Activated gamma-delta T cell (primary cell): ENCODE data around the gene PARP4.
"Not testable (repeated sequence)": the region's sequence is repeated elsewhere in the genome, so short reads cannot be mapped to it uniquely, and the experiment has no call there.

ENCODE experiments used
- DNase-seq: peaks from one replicate; lab custom pipeline; 2025; lab: John Stamatoyannopoulos, UW
- total RNA-seq, 2 donors: gene quantifications; one replicate each; lab custom pipeline; 2026; lab: John Stamatoyannopoulos, UW

Gene PARP4
- total RNA-seq, result 203 to 262 reads per million in 2 donors

DNA sequence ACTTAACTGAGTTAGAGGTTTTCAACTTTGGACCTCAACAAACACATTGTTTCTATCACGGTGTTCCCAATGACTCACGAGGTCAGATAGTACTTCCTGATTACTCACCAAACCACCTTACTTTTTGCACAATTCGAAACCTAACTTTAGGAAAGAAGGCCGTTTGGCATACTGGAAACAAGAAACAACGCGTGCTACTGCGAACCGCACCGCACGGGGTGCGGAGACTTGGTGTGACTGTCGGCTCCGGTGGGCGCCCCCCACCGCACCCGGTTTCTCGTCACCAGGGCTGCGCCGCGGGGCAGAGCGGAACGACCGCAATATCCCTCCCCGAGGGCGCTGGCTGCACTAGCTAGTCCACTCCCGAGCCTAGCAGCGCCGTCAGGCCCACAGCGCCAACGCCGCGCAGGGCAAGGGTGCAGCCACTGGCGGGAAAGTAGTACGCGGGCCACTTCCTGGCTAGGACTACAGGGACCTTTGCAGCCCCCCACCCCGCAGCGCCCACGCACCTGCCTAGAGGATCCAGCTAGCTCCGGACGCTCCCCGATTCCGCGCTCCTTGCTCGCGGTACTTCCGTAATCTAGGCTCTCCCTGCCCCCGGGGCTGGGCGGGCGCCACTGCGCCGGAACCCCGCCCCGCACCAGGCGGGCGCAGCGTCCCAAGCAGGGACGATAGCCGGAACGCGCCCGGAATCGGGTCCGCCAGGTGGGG, at the start of gene PARP4:
Gene PARP4, minus strand, starts transcription at position 582 of the 711 bp plus-strand sequence. CDS start 9,002 bp downstream, outside the sequence.
- DNase-seq, result peak; percentile 55

DNA sequence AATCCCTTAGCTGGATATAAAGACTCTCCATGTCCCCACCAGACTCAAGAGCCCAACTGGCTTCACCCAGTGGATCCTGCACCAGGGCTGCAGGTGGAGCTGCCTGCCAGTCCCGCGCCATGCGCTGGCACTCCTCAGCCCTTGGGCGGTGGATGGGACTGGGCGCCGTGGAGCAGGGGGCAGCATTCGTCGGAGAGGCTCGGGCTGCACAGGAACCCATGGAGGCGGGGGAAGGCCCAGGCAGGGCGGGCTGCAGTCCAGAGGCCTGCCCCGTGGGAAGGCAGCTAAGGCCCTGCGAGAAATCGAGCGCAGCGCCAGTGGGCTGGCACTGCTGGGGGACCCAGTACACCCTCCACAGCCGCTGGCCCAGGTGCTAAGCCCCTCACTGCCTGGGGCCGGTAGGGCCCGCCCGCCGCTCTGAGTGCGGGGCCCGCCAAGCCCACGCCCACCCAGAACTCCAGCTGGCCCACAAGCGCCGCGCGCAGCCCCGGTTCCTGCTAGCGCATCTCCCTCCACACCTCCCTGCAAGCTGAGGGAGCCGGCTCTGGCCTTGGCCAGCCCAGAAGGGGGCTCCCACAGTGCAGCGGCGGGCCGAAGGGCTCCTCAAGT, 48.1 kb upstream of the PARP4 start:
- not testable (repeated sequence) for DNase-seq

DNA sequence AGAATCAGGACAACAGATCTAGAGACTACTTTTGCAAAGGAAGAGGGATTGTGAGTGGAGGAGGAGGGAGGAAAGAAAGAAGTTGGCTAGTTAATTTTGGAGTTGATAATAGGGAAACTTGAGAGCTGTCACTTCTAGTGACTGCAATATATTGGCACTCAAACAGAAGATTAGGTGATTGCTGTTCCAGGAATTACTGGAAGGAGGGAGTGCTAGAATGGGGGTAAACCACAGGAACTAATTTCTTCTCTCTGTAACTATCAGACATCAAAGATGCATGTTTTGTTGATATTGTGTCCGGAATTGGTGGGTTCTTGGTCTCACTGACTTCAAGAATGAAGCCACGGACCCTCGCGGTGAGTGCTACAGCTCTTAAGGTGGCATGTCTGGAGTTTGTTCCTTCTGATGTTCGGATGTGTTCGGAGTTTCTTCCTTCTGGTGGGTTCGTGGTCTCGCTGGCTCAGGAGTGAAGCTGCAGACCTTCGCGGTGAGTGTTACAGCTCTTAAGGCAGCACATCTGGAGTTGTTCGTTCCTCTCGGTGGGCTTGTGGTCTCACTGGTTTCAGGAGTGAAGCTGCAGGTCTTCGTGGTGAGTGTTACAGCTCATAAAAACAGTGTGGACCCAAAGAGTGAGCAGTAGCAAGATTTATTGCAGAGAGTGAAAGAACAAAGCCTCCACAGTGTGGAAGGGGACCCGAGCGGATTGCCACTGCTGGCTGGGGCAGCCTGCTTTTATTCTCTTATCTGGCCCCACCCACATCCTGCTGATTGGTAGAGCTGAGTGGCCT, 47.0 kb upstream of the PARP4 start:
- not testable (repeated sequence) for DNase-seq

DNA sequence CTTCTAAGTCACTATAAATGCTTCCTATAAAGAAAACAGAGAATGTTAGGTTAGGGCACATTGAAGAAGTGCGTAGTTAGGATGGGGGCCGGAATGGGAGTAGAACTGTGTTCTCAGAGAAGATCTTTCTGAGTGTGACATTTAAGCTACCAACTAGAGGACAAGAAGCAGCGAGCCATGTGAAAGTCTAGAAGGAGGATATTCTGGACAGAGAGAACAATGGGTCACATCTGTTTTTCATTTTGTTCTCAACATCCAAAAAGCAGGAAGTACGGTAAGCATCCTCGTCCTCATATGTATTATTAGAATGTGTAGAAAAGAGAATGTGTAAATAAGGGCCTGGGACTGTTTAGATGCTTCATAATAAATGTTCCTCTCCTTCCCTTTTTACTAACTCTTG, 44.5 kb upstream of the PARP4 start:
- DNase-seq, result no peak

DNA sequence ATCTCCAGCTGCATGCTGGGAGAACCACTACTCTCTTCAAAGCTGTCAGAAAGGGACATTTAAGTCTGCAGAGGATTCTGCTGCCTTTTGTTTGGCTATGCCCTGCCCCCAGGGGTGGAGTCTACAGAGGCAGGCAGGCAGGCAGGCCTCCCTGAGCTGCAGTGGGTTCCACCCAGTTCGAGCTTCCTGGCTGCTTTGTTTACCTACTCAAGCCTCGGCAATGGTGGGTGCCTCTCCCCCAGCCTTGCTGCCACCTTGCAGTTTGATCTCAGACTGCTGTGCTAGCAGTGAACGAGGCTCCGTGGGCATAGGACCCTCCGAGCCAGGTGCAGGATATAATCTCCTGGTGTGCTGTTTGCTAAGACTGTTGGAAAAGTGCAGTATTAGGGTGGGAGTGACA, 41.3 kb upstream of the PARP4 start:
- DNase-seq, result not testable (repeated sequence)

DNA sequence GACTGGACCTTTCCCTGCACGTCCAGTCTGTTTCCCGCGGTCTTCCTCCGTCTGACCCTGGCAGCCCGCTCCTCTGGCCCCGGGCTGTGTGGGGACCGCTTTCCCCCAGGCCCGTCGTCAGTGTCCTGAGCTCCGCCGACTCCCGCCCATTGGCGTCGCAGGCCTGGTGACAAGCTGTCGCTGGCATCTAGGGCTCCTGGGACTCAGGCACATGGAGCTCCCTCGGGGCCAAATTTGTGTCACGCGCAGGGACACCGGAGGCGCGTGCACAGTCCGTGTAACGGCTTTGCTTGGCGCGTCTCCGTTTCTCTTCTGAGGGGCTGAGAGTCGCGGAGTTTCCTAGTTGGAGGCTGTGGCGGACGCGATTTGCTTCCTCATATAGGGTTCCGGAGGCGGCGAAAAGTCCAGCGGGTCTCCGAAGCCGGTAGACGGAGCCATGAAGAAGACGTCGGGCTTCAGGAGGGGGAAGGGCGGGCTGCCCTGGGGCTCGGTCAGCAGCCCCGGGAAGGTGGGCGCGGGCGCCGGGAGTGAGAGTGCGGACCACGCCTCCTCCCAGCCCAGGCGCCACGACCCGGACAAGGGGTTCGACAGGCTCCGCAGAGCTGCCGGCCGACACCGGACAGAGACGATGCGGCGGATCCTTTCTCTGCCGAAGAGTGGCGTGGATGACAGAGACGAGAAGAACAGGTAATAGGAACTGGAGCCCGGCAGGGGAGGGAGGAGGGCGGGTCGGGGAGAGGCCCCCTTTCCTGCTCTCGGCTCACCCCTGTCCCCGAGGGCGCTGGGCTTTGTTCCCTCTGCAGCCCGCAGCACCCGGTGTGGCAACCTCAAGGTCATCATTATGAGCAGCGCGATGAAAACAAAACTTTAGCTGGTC, 29.1 kb upstream of the PARP4 start:
- DNase-seq, result not testable (repeated sequence)

DNA sequence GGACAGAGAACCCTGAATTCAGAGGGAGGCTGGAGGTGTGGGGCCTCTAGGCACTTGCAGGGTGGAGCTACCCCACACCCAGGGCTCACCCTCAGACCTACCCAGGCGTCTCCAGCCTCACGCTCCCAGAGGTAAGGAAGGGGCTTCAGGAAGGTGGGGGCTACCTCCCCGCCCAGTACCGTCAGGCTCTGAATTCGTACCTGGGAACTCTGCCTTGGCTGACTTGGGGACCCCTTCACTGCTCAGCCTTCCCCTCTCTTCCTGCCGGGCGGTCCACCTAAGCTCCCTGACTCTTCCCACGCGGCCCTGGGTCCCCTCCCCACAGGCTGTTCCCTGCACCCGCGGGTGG, 28.5 kb upstream of the PARP4 start:
- DNase-seq, result no peak

DNA sequence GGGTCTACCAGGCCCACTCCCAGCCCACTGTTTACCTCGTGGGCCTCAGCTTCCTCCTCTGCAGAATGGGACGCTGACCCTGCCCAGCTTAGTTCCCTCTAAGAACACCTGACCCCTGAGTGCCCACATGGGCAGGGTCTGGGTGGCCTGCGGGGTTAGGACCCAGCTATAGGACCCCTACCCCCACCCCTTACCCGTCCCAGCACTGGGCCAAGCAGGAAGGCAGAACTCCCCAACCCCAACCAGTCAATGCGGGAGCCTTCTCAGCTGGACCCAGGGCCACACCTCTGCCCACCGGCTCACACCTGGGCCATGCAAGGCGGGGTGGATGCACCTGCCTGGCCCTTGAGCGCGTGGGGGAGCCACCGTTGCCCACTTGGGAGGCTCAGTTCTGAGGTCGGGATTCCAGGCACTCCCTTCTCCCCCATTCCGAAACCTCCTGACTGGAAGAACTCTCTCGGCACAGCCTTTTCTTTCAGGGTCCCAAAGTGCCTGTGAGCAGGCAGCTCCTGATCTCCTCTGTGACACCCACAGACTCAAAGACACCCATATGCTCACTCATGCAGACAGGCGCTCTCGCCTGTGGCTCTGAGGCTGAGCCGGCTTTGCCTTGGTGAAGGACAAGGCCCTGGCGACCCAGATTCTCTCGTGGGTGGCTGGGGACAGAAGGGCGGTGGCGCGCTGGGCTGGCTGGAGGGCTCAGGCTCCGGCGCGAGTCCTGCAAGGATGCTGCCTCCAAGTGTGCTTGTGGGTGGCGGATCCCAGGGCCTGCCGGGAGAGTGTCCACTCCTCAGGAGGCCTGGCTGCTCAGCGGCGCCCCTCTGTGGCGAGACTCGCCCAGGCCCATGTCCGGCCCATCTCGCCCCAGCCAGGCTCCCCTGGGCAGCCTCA, 27.9 kb upstream of the PARP4 start:
- DNase-seq, result no peak

DNA sequence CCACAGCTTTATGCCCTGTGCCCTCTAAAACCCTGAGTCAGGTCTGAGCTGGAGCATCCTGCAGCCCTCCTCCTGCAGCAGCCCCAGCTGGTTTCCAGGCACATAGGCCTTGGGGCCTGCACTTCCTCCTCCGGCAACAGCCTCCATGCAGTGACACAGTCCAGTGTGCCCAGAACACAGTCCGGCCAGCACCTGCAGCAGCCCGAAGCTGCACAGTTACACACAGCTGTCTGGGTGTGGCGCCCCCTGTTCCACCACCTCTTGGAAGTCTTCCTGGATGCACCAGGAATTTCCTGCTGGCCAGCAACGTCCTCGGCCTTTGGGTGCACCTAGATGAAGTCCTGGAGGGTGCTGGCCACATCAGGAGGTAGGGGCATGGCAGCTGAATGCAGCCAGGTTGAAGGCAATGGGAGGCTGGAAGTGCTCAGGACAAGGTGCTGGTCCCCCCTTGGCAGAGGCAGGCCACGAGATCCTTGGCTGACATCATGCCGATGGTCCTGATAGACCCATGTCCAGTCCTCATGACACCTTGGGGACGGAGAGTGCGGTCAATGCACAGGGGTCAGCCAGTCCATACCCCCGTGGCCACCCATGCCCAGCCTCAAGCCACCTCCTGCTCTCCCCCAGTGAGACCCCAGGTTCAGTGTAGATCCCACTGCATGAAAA, 27.1 kb upstream of the PARP4 start:
- no peak for DNase-seq

DNA sequence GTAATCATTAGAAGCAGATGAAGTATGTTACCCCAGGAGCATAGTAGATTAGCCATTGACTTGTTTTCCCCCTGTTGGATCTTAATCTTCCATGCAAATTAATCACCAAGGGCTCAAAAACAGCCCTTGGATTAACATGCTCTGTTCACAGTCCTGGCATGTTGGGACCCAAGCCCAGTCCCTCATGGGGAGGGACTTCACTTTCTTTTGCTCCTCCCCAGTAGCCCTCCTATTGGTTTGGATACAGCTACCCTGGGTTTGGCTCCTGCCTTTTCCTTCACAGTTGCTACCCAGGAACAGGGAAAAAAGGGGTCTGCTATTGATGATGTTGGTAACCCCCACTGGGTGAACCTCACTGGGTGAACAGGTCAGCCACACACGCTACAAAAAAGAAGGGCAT, 16.9 kb upstream of the PARP4 start:
- DNase-seq, result no peak

DNA sequence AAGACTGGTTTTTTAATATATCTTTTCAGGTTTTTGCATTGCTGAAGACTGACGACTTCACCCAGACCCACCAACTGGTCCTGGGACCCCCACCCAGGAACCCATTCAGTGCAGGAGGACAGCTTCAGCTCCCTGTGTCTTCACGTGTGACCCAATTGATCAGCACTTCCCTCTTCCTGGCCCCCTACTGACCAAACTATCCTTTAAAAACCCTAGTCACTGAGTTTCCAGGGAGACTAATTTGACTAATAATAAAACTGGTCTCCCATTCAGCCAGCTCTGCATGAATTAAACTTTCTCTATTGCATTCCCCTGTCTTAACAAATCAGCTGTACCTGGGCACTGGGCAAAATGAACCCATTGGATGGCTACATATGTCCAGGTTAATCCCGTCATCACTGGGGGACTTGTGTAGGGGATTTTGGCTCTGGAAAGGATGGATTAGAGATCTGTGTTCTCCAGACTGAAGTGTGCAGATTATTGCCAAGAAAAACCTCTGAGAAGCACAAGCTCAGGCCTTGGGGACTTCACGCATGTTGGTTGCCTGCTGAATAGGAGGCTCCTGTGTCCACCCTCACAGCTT, 16.3 kb upstream of the PARP4 start:
- no peak for DNase-seq

DNA sequence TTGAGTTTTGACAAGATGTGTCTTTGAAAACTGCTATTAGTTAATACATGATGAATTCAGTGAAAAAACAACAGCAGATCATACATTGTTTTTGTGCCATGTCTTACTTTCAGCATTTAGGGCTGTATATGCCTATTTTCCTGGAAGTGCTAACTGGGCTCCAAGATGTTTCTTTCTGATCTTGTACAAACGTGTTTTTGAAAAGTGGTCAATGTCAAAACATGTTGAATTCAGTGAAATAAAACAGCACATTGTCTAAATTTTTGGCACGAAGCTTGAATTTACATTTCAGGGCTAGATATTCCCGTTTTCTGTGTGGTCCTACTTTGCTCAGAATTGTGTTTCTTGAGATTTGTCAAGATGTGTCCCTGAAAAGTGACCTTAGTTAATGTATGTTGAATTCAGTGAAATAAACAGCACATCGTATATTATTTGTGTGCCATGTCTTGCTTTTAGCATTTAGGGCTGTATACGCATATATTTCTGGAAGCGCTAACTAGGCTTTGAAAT, 14.7 kb upstream of the PARP4 start:
- DNase-seq, result no peak

DNA sequence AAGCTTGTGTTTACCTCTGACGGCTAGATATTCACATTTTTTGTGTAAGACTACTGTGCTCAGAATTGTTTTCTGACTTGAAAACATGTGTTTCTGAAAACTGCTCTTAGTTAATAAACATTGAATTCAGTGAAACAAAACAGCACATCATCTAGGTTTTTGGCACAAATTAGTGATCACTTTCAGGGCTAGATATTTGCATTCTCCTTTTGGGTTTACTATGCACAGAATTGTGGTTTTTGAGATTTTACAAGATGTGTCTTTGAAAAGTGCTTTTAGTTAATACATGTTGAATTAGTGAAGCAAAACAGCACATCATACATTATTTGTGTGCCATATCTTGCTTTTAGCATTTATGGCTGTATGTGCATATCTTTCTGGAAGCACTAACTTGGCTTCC, 8.2 kb upstream of the PARP4 start:
- DNase-seq, result no peak

DNA sequence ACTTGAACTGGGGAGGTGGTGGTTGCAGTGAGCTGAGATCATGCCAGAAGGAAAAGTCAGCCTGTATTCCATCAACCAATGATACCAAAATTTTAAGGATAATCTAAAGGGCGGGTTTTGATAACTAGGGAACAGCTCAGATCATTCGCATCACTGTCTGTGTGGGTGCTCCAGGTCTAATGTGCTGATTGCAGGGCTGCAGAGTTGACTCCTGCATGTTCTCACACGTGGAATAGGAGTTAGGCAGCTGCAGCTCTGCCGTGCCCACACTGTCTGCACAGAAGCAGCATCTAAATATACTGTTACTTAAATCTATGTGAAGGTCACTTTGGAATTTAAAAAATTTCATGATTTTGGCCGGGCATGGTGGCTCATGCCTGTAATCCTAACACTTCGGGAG, 4.3 kb upstream of the PARP4 start:
- no peak for DNase-seq

DNA sequence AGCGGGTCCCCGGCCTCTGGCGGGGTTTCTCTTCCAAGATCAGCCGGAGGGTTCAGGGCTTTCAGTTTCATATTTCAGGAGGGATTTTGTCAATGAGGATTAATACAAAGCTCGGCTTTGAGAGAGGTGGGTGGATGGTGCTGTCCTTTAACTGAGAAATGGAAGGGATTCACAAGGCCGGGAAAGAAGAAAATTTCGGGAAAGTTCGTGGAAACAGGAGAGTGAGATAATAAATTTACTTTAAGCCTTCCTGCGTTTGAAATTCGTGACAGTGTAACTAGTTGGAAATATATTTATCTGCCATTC, 283 bp upstream of the PARP4 start:
- no peak for DNase-seq

DNA sequence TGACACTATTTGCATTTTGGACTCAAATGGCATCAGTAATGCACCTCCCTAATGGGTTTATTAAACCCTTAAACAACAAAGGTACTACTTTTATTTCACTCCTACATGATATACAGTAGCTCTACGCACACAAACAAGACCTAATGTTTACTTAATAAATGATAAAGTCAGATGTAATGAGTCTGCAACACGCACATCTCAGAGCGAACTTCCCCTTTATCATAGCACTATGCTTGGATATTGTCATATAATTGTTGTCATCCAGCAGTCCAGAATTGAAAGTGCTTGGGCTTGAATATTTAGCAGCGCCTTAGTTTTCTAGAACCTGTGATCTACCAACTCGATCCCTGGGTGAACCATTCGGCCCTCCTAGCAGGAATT, 772 bp downstream of the PARP4 start:
- no peak for DNase-seq

DNA sequence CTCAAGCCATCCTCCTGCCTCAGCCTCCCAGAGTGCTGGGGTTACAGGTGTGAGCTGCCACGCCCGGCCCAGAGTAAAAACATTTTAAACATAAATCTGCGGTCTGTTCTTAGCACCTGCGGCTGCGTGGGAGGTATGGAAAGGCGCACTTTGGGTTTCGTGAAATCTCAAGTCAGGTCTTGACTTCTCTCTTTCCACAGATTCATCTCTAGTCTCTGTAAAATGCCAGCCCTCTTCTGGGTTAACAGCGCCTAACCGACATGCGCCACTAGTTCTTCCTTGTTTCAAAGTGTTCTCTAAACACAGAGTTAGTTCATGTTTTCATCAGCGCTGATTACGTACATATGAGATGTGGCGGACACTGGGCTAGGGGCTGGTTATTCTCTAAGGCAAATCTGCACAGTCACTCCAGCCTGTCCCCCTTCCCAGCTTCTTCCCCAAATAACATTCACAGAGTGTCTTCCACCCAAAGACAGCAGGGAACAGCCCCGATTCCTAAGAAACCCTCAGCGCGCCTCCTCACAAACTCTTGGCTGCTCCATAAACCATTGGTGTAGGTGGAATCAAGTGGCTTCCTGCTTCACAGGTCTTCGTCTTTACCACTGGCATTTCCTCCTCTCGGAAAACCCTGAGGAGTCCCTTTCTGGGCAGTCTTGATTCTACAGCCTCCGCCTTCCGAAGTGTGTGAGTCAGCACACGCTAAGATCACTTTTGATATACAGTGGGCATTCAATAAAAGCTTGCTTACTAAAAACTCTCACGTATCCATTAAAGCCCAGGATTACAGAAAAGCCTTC, 1.4 kb downstream of the PARP4 start:
- DNase-seq, result no peak

DNA sequence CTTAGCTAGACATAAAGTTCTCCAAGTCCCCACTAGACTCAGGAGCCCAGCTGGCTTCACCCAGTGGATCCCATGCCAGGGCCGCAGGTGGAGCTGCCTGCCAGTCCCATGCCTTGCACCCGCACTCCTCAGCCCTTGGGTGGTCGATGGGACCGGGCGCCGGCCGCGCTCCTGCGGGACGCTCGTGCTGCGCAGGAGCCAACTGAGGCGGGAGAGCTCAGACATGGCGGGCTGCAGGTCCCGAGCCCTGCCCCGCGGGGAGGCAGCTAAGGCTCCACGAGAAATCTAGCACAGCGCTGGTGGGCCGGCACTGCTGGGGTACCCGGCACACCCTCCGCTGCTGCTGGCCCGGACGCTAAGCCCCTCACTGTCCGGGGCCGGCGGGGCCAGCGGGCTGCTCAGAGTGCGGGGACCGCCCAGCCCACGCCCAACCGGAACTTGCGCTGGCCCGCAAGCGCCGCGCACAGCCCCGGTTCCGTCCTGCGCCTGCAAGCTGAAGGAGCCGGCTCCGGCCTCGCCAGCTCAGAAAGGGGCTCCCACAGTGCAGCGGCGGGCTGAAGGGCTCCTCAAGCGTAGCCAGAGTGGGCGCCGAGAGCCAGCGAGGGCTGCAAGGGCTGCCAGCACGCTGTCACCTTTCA, 5.8 kb downstream of the PARP4 start:
- no peak for DNase-seq

DNA sequence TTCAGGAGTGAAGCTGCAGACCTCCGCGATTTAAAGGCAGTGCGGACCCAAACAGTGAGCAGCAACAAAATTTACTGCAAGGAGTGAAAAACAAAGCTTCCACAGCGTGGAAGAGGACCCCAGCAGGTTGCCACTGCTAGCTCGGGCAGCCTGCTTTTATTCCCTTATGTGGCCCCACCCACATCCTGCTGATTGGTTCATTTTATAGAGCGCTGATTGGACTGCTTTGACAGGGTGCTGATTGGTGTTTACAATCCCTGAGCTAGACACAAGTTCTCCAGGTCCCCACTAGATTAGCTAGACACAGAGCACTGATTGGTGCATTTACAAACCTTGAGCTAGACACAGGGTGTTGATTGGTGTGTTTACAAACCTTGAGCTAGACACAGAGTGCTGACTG, 6.3 kb downstream of the PARP4 start:
- DNase-seq, result not testable (repeated sequence)
